Stomach (tissue), 4 donors: ENCODE data around the gene ZNF396.

Experiments
- POLR2A ChIP-seq, 4 donors: fragments of 450-650 bp; IDR thresholded peaks; one replicate each; pipeline ENCODE4 v1.6.1; 2016; ENCODE audit warnings: antibody characterized with exemption in 4 of 4, control low read depth in 2 of 4, mild to moderate bottlenecking in 1 of 4, moderate library complexity in 1 of 4
- POLR2AphosphoS5 ChIP-seq, 3 donors: sonication (generic); formaldehyde crosslinking; IDR thresholded peaks; one replicate each; pipeline ENCODE4 v1.6.1; 2016; ENCODE audit warnings: antibody characterized with exemption in 3 of 3
- TF ChIP-seq, protein P1 (sequence below), 7 experiments: fragments of 450-650 bp in 4 of 7; fragments of 200-600 bp in 3 of 7; sonication (generic) in 3 of 7; IDR thresholded peaks; one replicate each; pipeline ENCODE4 v1.5.1; 2016 to 2019; ENCODE audit warnings: antibody characterized with exemption in 7 of 7, control low read depth in 2 of 7, mild to moderate bottlenecking in 1 of 7

GRCh38 chr18:35411625-35412351, 34.7 kb upstream of the ZNF396 start:
- TF ChIP-seq, protein P1, sequence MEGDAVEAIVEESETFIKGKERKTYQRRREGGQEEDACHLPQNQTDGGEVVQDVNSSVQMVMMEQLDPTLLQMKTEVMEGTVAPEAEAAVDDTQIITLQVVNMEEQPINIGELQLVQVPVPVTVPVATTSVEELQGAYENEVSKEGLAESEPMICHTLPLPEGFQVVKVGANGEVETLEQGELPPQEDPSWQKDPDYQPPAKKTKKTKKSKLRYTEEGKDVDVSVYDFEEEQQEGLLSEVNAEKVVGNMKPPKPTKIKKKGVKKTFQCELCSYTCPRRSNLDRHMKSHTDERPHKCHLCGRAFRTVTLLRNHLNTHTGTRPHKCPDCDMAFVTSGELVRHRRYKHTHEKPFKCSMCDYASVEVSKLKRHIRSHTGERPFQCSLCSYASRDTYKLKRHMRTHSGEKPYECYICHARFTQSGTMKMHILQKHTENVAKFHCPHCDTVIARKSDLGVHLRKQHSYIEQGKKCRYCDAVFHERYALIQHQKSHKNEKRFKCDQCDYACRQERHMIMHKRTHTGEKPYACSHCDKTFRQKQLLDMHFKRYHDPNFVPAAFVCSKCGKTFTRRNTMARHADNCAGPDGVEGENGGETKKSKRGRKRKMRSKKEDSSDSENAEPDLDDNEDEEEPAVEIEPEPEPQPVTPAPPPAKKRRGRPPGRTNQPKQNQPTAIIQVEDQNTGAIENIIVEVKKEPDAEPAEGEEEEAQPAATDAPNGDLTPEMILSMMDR (IDR thresholded peaks at IDR 0.05), result no peak
- TF ChIP-seq POLR2A (IDR thresholded peaks at IDR 0.05), result no peak
- TF ChIP-seq POLR2AphosphoS5 (IDR thresholded peaks at IDR 0.05), result no peak
